Heart left ventricle (tissue), 16 donors: ENCODE results near the gene NANOS2. TPM values are rescaled to one million over a fixed set of nuclear protein-coding genes. Genes with fewer than 3 reads are reported as not detected.

Source experiments
- ATAC-seq, 4 donors: fragments of 200-7000 bp; cut with Tn5 transposase; one replicate each; pipeline ENCODE4 v1.9.1; 2020 to 2022; ENCODE audit warnings: moderate library complexity in 4 of 4, mild to moderate bottlenecking in 3 of 4, moderate number of reproducible peaks in 1 of 4
- DNase-seq, 5 donors: peaks; one replicate each; pipeline ENCODE4 v3.0.0-alpha.2; 2020
- H3K27ac ChIP-seq, 12 donors: fragments of 200-600 bp; sonication (generic) in 4 of 12; one replicate each; pipeline versions ENCODE4 v1.5.0 to v1.8.0; 2016 to 2022; ENCODE audit warnings: mild to moderate bottlenecking in 2 of 12
- H3K27me3 ChIP-seq, 9 donors: fragments of 200-600 bp; sonication (generic) in 2 of 9; one replicate each; pipeline versions ENCODE4 v1.5.1 to v1.8.0; 2016 to 2022; ENCODE audit warnings: mild to moderate bottlenecking in 3 of 9
- H3K36me3 ChIP-seq, 9 donors: fragments of 200-600 bp; sonication (generic) in 2 of 9; one replicate each; pipeline versions ENCODE4 v1.5.0 to v1.8.0; 2018 to 2022; ENCODE audit warnings: mild to moderate bottlenecking in 2 of 9
- H3K4me1 ChIP-seq, 12 donors: fragments of 200-600 bp; sonication (generic) in 4 of 12; one replicate each; pipeline versions ENCODE4 v1.5.0 to v1.8.0; 2016 to 2022; ENCODE audit warnings: mild to moderate bottlenecking in 3 of 12
- H3K4me3 ChIP-seq, 12 donors: fragments of 200-600 bp; sonication (generic) in 4 of 12; one replicate each; pipeline versions ENCODE4 v1.5.0 to v1.8.0; 2017 to 2022; ENCODE audit warnings: mild to moderate bottlenecking in 9 of 12, moderate library complexity in 4 of 12
- H3K9me3 ChIP-seq, 12 donors: fragments of 200-600 bp; sonication (generic) in 4 of 12; one replicate each; pipeline versions ENCODE4 v1.5.0 to v1.8.0; 2016 to 2022; ENCODE audit warnings: mild to moderate bottlenecking in 1 of 12
- POLR2A ChIP-seq, 2 donors: fragments of 450-650 bp; IDR thresholded peaks; one replicate each; pipeline ENCODE4 v1.6.1; 2017; ENCODE audit warnings: antibody characterized with exemption in 2 of 2, mild to moderate bottlenecking in 2 of 2, moderate library complexity in 2 of 2
- WGBS, 4 donors: extraction: QIAGEN DNeasy Blood & Tissue Kit in 2 of 4; methylation state at CpG; one replicate each; pipeline versions ENCODE4 v1.1.5 to v1.1.7; 2013 to 2018; 5-methylcytosine and 5-hydroxymethylcytosine counted together
- intact Hi-C, 10 donors: fragments of 100-400 bp; cut with DNase I; formaldehyde crosslinking; loops; one replicate each; pipeline versions ENCODE4 v1.11.1 to v1.14.2; 2022
- polyA plus RNA-seq, 2 donors: library from polyadenylated mRNA; stranded (reverse); fragments of 200-250 nt; gene quantifications; one replicate each; pipeline ENCODE4 v1.2.3, GENCODE V29; 2013
- total RNA-seq, 9 donors: library from RNA; depleted of rRNA in 2 of 9; stranded (reverse); fragments of >200 nt in 2 of 9; fragmentation: NEBNext Ultra II Directional in 3 of 9; extraction: Animal tissue kit (Norgen Biotek cat#: 25700) in 3 of 9; gene quantifications; one replicate each; pipeline versions ENCODE4 v1.1.0 to v1.2.4, GENCODE V29; 2016 to 2023
- TF ChIP-seq, protein P1 (sequence below), 12 donors: fragments of 200-600 bp; sonication (generic) in 4 of 12; IDR thresholded peaks; one replicate each; pipeline versions ENCODE4 v1.5.0 to v1.8.0; 2018 to 2022; ENCODE audit warnings: antibody characterized with exemption in 12 of 12, mild to moderate bottlenecking in 5 of 12
- donor health status: ischemic (EF 13 %, LVEDD 7.1; RV severe dilation, severe dysfunction).
- donor health status: healthy with polysubstance abuse.
- donor health status: DM: no; HTN: yes; CAD: no.
- donor health status: DM: no; HTN: no; CAD: no.
- donor health status: ischemic (EF 25% LVEDD 6.9; RV normal size, moderate dysfunction).
- donor health status: ischemic (EF 25% LVEDD 5.7; RV mildly dilated, moderate dysfunction).
- donor health status: healthy.
- donor health status: DM: yes; HTN: yes; CAD: no.
- donor health status: ischemic (EF 35%, LVEDD 5.7; RV mildly dilated, moderate dysfunction).
- donor health status: nonischemic (EF 11% LVEDD 7.7; RV severe dilation, severe dysfunction).
- donor health status: DM: yes; HTN: yes; CAD: no.
- donor health status: PGD.
- donor health status: ischemic (EF 29% LVEDD 5.4; RV normal size, mild dysfunction).
- donor health status: nonischemic (EF 23%, LVEDD 6.1; RV moderate dilation, normal function).

Gene NANOS2
- total and polyA plus RNA-seq, 11 donors = not detected

DNA sequence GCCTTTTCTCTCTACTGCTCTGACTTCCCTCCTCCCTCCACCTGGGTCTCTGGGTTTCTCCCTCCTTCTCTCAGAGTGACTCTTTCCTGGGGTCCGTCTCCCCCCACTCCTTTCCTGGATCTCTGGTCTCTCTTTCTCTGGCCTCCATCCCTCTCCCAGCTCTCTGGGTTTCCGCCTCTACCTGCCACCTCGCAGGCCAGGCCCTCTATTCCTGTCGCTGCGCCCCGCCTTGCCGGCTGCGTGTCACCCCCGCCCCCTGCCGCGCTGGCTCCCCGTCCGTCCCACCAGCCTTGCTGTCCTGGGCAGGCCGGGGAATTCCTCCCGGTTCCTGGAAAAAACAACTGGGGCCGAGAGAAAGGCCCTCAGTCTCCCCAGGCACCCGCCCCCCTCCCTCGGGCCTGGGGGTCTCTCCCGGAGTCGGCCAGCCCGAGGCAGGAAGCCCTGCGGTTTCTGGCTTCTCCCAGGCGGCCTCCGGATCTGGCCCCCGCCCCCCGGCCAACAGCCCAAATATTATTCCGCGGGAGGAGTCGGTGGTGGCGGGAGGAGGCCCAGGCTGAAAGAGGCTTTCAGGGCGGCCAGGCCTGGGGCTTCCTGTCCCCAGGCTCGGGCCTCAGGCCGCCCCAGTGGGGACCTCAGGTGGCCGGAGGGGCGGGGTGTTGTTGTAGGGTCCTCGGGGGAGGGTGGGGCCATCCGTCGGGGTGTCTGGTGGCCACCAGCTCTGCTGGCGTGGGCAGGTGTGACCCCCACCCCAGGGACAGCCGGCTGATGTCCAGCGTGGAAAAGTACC is 38.0 kb downstream of the NANOS2 start:
- Histone ChIP-seq H3K27me3 (peaks cover 0 to 13% (median 0%) of the 10 kb centered on the region in 9 donors), H3K9me3 (no peaks in the 10 kb centered on the region), H3K4me1 (peaks cover 0 to 18% (median 11%) of the 10 kb centered on the region in 12 donors), H3K4me3 (peak overlapping the region in 11 of 12 donors; percentile 14 to 47 (median 35)), H3K36me3 (no peaks in the 10 kb centered on the region), H3K27ac (peak overlapping the region in 11 of 12 donors; percentile 16 to 83 (median 62))
- 15 to 31% (median 18%) methylated on average over 29 to 41 of the region's 41 CpGs for WGBS, 4 donors
- peak; percentile 46 to 73 (median 62) for DNase-seq
- ATAC-seq = peak in 3 of 4 donors; percentile 33 to 83 (median 52)
- intact Hi-C loops = no loop called here
- TF ChIP-seq, protein P1, sequence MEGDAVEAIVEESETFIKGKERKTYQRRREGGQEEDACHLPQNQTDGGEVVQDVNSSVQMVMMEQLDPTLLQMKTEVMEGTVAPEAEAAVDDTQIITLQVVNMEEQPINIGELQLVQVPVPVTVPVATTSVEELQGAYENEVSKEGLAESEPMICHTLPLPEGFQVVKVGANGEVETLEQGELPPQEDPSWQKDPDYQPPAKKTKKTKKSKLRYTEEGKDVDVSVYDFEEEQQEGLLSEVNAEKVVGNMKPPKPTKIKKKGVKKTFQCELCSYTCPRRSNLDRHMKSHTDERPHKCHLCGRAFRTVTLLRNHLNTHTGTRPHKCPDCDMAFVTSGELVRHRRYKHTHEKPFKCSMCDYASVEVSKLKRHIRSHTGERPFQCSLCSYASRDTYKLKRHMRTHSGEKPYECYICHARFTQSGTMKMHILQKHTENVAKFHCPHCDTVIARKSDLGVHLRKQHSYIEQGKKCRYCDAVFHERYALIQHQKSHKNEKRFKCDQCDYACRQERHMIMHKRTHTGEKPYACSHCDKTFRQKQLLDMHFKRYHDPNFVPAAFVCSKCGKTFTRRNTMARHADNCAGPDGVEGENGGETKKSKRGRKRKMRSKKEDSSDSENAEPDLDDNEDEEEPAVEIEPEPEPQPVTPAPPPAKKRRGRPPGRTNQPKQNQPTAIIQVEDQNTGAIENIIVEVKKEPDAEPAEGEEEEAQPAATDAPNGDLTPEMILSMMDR (IDR thresholded peaks at IDR 0.05) = no peak
- no peak for TF ChIP-seq POLR2A (IDR thresholded peaks at IDR 0.05)

DNA sequence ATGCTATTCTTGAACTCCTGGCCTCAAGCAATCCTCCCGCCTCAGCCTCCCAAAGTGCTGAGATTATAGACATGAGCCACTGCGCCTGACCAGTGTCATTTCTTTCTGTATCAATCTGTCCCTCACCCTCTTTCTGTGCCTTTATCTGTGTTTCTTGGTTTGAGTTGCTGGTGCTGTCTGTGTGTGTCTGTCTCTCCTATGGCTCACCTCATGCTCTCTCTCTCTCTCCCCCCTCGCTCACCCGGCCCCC is 38.5 kb downstream of the NANOS2 start:
- TF ChIP-seq, protein P1 (IDR thresholded peaks at IDR 0.05) = no peak
- no peak for TF ChIP-seq POLR2A (IDR thresholded peaks at IDR 0.05)
- Histone ChIP-seq H3K4me3 (peak overlapping the region in 2 of 12 donors; percentile 19 to 43), H3K4me1 (peaks cover 0 to 18% (median 11%) of the 10 kb centered on the region in 12 donors), H3K27me3 (peaks cover 0 to 13% (median 0%) of the 10 kb centered on the region in 9 donors), H3K27ac (peak overlapping the region in 6 of 12 donors; percentile 17 to 83 (median 66)), H3K9me3 (no peaks in the 10 kb centered on the region), H3K36me3 (no peaks in the 10 kb centered on the region)
- peak in 1 of 4 donors; percentile 12 for ATAC-seq
- intact Hi-C loops = no loop called here
- DNase-seq = no peak
- 56 to 66% (median 60%) methylated on average over 4 of the region's 4 CpGs for WGBS, 4 donors

GRCh38 chr19:45874620-45874966 is 40.0 kb downstream of the NANOS2 start:
- ATAC-seq (no peak), DNase-seq (peak in 1 of 5 donors; percentile 5)
- intact Hi-C loops = no loop called here
- no peak overlapping the region for H3K27ac ChIP-seq
- no peaks in the 10 kb centered on the region for H3K9me3 ChIP-seq
- no peak overlapping the region for H3K4me3 ChIP-seq
- H3K27me3 ChIP-seq = peaks cover 0 to 13% (median 0%) of the 10 kb centered on the region in 9 donors
- H3K36me3 ChIP-seq = no peaks in the 10 kb centered on the region
- TF ChIP-seq, protein P1 (IDR thresholded peaks at IDR 0.05) = no peak
- no peak for TF ChIP-seq POLR2A (IDR thresholded peaks at IDR 0.05)
- peaks cover 0 to 18% (median 11%) of the 10 kb centered on the region in 12 donors for H3K4me1 ChIP-seq
- 87 to 95% (median 91%) methylated on average over 7 of the region's 7 CpGs for WGBS, 4 donors

DNA sequence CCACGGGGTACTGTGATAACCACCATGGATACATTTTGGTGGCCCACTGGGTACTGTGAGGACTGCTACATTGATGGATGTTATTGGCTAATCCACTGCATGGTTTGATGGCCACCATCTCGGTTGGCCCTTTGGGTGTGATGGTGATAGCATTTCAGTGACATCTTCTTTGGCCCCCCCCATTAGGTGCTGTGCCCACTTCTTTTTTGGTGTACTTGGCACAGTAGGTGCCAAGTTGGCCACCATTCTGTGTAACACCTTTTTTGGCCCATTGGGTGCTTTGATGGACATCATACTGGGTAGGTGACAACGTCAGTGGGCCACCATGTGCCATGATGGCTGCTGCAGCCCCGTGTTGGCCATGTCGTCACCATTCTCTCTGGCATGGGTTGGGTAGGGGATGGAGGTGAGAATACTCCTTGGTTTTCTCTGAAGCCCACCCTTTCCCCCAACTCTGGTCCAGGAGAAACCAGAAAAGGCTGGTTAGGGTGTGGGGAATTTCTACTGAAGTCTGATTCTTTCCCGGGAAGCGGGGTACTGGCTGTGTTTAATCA is 41.3 kb downstream of the NANOS2 start:
- intact Hi-C loops = no loop called here
- 85 to 93% (median 90%) methylated on average over 7 of the region's 7 CpGs for WGBS, 4 donors
- no peak for TF ChIP-seq POLR2A (IDR thresholded peaks at IDR 0.05)
- TF ChIP-seq, protein P1 (IDR thresholded peaks at IDR 0.05) = no peak

More for the DNA sequence above, 41.3 kb downstream of the NANOS2 start:
- Histone ChIP-seq H3K4me1 (peaks cover 0 to 18% (median 11%) of the 10 kb centered on the region in 12 donors), H3K9me3 (no peaks in the 10 kb centered on the region), H3K27ac (no peak overlapping the region), H3K27me3 (peaks cover 0 to 13% (median 0%) of the 10 kb centered on the region in 9 donors), H3K4me3 (no peak overlapping the region), H3K36me3 (no peaks in the 10 kb centered on the region)
- DNase-seq (no peak), ATAC-seq (no peak)
